Motor neuron (in vitro differentiated cells): Measurements from ENCODE around the gene ACVR2A. TPM values are rescaled to one million over a fixed set of nuclear protein-coding genes. Genes with fewer than 3 reads are reported as not detected.

Experiments
- ATAC-seq, 8 experiments: fragments of 200-7000 bp; cut with Tn5 transposase; replicated peaks in 6 of 8; 2 replicates each; pipeline ENCODE4 v1.8.0; 2021; ENCODE audit warnings: mild to moderate bottlenecking in 8 of 8, moderate library complexity in 8 of 8
- H3K27ac ChIP-seq, 2 donors: fragments of 250-450 bp; sonication (Bioruptor Pico); 2 replicates each; pipeline ENCODE4 v1.9.0; 2021; ENCODE audit warnings: antibody characterized with exemption in 2 of 2, mild to moderate bottlenecking in 2 of 2, moderate library complexity in 1 of 2
- H3K4me1 ChIP-seq, 2 donors: fragments of 250-450 bp; sonication (Bioruptor Pico); replicated peaks in 1 of 2; 2 replicates each; pipeline ENCODE4 v1.6.1; 2021; ENCODE audit warnings: antibody characterized with exemption in 2 of 2, mild to moderate bottlenecking in 2 of 2, moderate library complexity in 1 of 2
- H3K4me3 ChIP-seq, 5 donors: fragments of 250-450 bp; sonication (Bioruptor Pico); 2 replicates each; pipeline ENCODE4 v1.9.0; 2021; ENCODE audit warnings: antibody characterized with exemption in 5 of 5, mild to moderate bottlenecking in 5 of 5, moderate library complexity in 4 of 5
- WGBS, 10 experiments: fragments of 450-650 bp; shearing (Covaris generic); methylation state at CpG; one replicate each; pipeline ENCODE4 v1.0.0; 2022; 5-methylcytosine and 5-hydroxymethylcytosine counted together
- in situ Hi-C, 9 experiments: fragments of 400-800 bp; cut with MboI; loops; one replicate each; pipeline ENCODE4 v1.15.0; 2021; ENCODE audit warnings: low sequenced_read_pairs in 9 of 9, low pct_unique_long_range_greater_than_20kb in 2 of 9; ENCODE audit not compliant: unreplicated experiment in 9 of 9
- total RNA-seq, 8 experiments: library from RNA; unstranded; fragments of 300-600 nt; gene quantifications; 2 replicates each; pipeline versions ENCODE4 v1.2.3 to v1.2.4, GENCODE V29; 2022

ACVR2A gene
- total RNA-seq, 8 experiments from 2014 or later, result 9.3 to 56.9 (median 35.3) TPM

DNA sequence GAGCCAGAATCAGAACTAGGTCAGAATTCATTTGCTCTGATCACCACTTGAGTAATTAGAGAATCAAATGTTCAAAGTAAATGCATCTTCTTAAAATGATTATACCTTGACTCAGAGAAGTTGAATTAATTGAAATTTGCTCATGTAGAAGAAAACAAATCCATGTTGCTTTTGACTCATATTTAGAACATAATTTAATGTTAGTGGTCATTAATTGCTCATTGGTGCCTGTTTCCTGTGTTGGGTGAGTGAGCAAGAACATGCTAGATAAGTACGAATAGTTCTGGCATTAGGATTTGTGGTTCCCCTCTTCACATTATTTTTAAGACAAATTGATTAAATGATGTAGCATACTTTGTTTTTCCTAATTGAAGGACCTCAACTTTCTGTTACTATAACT lies 19.0 kb downstream of the ACVR2A start:
- in situ Hi-C loops, result loop anchor here in 1 of 9 experiments (25.0 kb wide), 1 partner anchor 477 kb away; no protein-coding TSS in a partner anchor
- ATAC-seq, result no peak
- peaks cover 7 to 23% of the 10 kb centered on the region in 2 donors for H3K4me1 ChIP-seq
- no peak overlapping the region for H3K27ac ChIP-seq
- whole genome bisulfite sequencing, 10 experiments, result 25 to 100% (median 86%) methylated on average over 1 of the region's 1 CpG; no CpG with 5 or more reads in 1 of the 10 experiments
- H3K4me3 ChIP-seq, result no peak overlapping the region

- no peak for ATAC-seq
- peaks cover 8 to 24% of the 10 kb centered on the region in 2 donors for H3K4me1 ChIP-seq
- H3K4me3 ChIP-seq, result no peak overlapping the region
- in situ Hi-C loops, result loop anchor here in 1 of 9 experiments (25.0 kb wide), 1 partner anchor 478 kb away; no protein-coding TSS in a partner anchor
- H3K27ac ChIP-seq, result no peak overlapping the region
These were observed 20.7 kb downstream of the ACVR2A start for GRCh38 chr2:147865560-147865959.

DNA sequence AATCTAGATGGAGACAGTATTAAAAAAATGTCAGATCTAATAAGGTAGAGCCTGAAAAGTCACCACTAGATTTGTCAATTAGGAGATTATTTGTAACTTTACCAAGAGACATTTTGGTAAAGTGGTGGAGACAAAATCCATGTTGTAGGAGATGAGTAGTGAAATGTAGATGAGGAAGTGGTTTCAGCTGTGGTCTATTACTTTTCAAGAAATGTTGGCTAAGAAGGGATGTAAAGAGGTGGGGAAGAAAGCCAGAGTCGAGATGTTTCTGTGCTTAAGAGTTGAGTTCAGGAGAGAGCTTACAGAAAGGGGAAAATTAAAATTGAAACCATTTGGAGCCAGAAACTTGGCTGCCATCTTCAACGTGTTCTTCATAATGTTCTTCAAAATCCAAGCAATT lies 22.2 kb downstream of the ACVR2A start:
- WGBS, 10 experiments, result 0 to 90% (median 84%) methylated on average over 1 to 2 of the region's 2 CpGs; no CpG with 5 or more reads in 2 of the 10 experiments
- no peak for ATAC-seq
- no peak overlapping the region for H3K27ac ChIP-seq
- peaks cover 7 to 27% of the 10 kb centered on the region in 2 donors for H3K4me1 ChIP-seq
- no peak overlapping the region for H3K4me3 ChIP-seq
- in situ Hi-C loops, result loop anchor here in 1 of 9 experiments (25.0 kb wide), 1 partner anchor 480 kb away; no protein-coding TSS in a partner anchor

GRCh38 chr2:147869934-147870333 lies 25.1 kb downstream of the ACVR2A start:
- in situ Hi-C loops, result loop anchor here in 1 of 9 experiments (25.0 kb wide), 1 partner anchor 483 kb away; no protein-coding TSS in a partner anchor
- 50 to 100% (median 72%) methylated on average over 1 of the region's 2 CpGs; no CpG with 5 or more reads in 4 of the 10 experiments for WGBS, 10 experiments
- Histone ChIP-seq H3K4me3 (no peak overlapping the region), H3K4me1 (peaks cover 3 to 23% of the 10 kb centered on the region in 2 donors), H3K27ac (no peak overlapping the region)
- no peak for ATAC-seq

DNA sequence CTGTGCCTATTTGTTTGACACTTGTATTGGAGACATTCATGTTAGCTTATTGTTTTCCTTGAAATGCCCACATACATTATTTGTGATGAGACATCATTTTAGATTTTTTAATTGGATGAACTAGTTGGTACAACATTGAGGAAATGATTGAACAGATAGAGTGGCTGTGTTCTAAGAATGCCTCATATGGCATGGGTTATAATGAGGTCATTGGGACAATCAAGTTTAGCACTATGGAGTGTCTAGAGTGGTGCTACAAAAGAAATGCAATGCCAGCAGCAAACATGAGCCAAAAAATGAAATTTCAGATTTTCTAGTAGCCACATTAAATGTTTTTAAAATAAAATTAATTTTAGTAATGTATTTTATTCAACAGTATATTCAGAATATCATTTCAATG lies 28.1 kb downstream of the ACVR2A start:
- no peak overlapping the region for H3K27ac ChIP-seq
- ATAC-seq, result no peak
- in situ Hi-C loops, result loop anchor here in 1 of 9 experiments (25.0 kb wide), 1 partner anchor 486 kb away; no protein-coding TSS in a partner anchor
- H3K4me3 ChIP-seq, result no peak overlapping the region
- peaks cover 3 to 23% of the 10 kb centered on the region in 2 donors for H3K4me1 ChIP-seq

- in situ Hi-C loops, result loop anchor here in 1 of 9 experiments (25.0 kb wide), 1 partner anchor 487 kb away; no protein-coding TSS in a partner anchor
- Histone ChIP-seq H3K27ac (no peak overlapping the region), H3K4me3 (no peak overlapping the region), H3K4me1 (peaks cover 3 to 22% of the 10 kb centered on the region in 2 donors)
- WGBS, 10 experiments, result 60 to 100% (median 100%) methylated on average over 1 of the region's 1 CpG; no CpG with 5 or more reads in 1 of the 10 experiments
- ATAC-seq, result no peak
These were observed 29.1 kb downstream of the ACVR2A start for GRCh38 chr2:147873859-147874483.

GRCh38 chr2:147879846-147880245 lies 35.0 kb downstream of the ACVR2A start:
- in situ Hi-C loops, result no loop called here
- no peak for ATAC-seq
- peaks cover 0 to 3% of the 10 kb centered on the region in 2 donors for H3K4me1 ChIP-seq
- no peak overlapping the region for H3K4me3 ChIP-seq
- no peak overlapping the region for H3K27ac ChIP-seq

GRCh38 chr2:147882631-147883030 lies 37.8 kb downstream of the ACVR2A start:
- Histone ChIP-seq H3K4me1 (peaks cover 0 to 3% of the 10 kb centered on the region in 2 donors), H3K27ac (no peak overlapping the region), H3K4me3 (no peak overlapping the region)
- in situ Hi-C loops, result no loop called here
- ATAC-seq, result no peak

- peak in 6 of 8 experiments; percentile 16 to 87 (median 56) for ATAC-seq
- H3K4me1 ChIP-seq, result peaks cover 0 to 3% of the 10 kb centered on the region in 2 donors
- in situ Hi-C loops, result no loop called here
- no peak overlapping the region for H3K27ac ChIP-seq
- no peak overlapping the region for H3K4me3 ChIP-seq
These were observed 40.0 kb downstream of the ACVR2A start for GRCh38 chr2:147884830-147885229.

GRCh38 chr2:147886136-147886535 lies 41.3 kb downstream of the ACVR2A start:
- no peak for ATAC-seq
- peaks cover 0 to 3% of the 10 kb centered on the region in 2 donors for H3K4me1 ChIP-seq
- 39 to 100% (median 83%) methylated on average over 1 to 2 of the region's 2 CpGs for WGBS, 10 experiments
- in situ Hi-C loops, result no loop called here
- no peak overlapping the region for H3K27ac ChIP-seq
- H3K4me3 ChIP-seq, result no peak overlapping the region

DNA sequence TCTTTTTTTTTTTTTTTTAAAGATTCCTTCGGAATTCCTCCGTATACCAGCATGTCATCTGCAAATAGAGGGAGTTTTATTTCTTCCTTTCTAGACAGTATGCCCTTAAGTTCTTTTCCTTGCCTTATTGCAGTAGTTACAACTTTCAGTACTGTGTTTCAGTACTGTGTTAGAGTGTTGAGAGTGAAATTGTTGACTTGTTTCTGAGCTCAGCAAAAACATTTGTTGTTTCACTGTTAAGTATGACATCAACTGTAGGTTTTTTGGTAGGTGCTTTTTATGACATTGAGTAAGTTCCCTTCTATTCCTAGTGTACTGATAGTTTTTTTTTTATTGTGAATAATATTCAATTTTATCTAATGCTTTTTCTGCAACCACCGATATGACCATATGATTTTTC lies 43.9 kb downstream of the ACVR2A start:
- in situ Hi-C loops, result no loop called here
- WGBS, 10 experiments, result 44 to 100% (median 80%) methylated on average over 1 to 3 of the region's 3 CpGs
- no peak for ATAC-seq
- Histone ChIP-seq H3K4me3 (no peak overlapping the region), H3K4me1 (peaks cover 0 to 3% of the 10 kb centered on the region in 2 donors), H3K27ac (no peak overlapping the region)

- Histone ChIP-seq H3K27ac (no peak overlapping the region), H3K4me1 (no peaks in the 10 kb centered on the region), H3K4me3 (no peak overlapping the region)
- 59 to 100% (median 92%) methylated on average over 1 to 4 of the region's 4 CpGs; no CpG with 5 or more reads in 1 of the 10 experiments for WGBS, 10 experiments
- ATAC-seq, result no peak
- in situ Hi-C loops, result loop anchor here in 8 of 9 experiments (25.0 kb wide), 5 partner anchors 817 to 1167 kb away; no protein-coding TSS in a partner anchor
These were observed 59.2 kb downstream of the ACVR2A start for GRCh38 chr2:147904051-147904450.

DNA sequence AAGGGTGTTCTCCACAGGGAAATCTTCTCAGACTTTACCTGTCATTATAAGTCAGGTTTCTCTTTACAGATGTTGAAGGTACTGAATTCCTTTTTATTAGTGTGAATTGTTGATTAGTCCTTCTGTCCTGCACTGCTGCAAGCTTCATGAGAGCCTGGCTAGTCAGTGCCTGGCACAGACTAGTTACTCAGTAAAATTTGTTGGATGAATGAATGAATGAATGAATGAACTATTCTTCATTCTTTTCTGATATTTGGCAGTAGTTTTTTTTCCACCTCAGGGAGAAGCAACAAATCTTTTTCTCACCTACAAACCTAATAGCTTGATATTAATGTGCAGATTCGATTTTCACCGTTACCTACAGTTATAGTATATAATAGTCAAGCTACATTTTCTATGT lies 64.3 kb downstream of the ACVR2A start:
- ATAC-seq, result no peak
- 81 to 100% (median 100%) methylated on average over 1 to 2 of the region's 2 CpGs; no CpG with 5 or more reads in 2 of the 10 experiments for WGBS, 10 experiments
- no peak overlapping the region for H3K4me3 ChIP-seq
- in situ Hi-C loops, result loop anchor here in 8 of 9 experiments (25.0 kb wide), 5 partner anchors 822 to 1172 kb away; no protein-coding TSS in a partner anchor
- peaks cover 8 to 15% of the 10 kb centered on the region in 2 donors for H3K4me1 ChIP-seq
- H3K27ac ChIP-seq, result no peak overlapping the region
